B cell (primary cell): ENCODE data around the gene LIN52. TPM values are rescaled to one million over a fixed set of nuclear protein-coding genes. Genes with fewer than 3 reads are reported as not detected.

Experiments used
- ATAC-seq: fragments of 200-7000 bp; cut with Tn5 transposase; one replicate; pipeline ENCODE4 v1.10.0; 2021; ENCODE audit warnings: low read depth, mild to moderate bottlenecking, moderate number of reproducible peaks, moderate library complexity
- CTCF ChIA-PET: fragments of 350-600 bp; sonication (Branson Sonifier 250); formaldehyde crosslinking; loops from one replicate; lab custom pipeline; 2021; ENCODE audit warnings: antibody characterized with exemption, inconsistent platforms; lab: Charles Lee
- POLR2A ChIA-PET: fragments of 350-600 bp; sonication (Branson Sonifier 250); formaldehyde crosslinking; loops from one replicate; lab custom pipeline; 2021; ENCODE audit warnings: antibody characterized with exemption; lab: Charles Lee
- DNase-seq: peaks from one replicate; pipeline ENCODE4 v3.0.0; 2013
- H2AFZ ChIP-seq: 2 replicates; pipeline ENCODE4 v1.6.1; 2012; ENCODE audit warnings: mild to moderate bottlenecking, low read depth, low read length; ENCODE audit not compliant: insufficient read depth, poor library complexity, severe bottlenecking
- H3K27ac ChIP-seq, 2 donors: 1 replicate in 1 of 2; 2 replicates in 1 of 2; pipeline ENCODE4 v1.5.1; 2012 to 2013; ENCODE audit warnings: low read length in 2 of 2, mild to moderate bottlenecking in 2 of 2, moderate library complexity in 1 of 2
- H3K27me3 ChIP-seq, 4 experiments: fragments of 200-600 bp in 1 of 4; sonication (generic) in 1 of 4; replicated peaks in 1 of 4; 1 replicate in 2 of 4; 2 replicates in 2 of 4; pipeline versions ENCODE4 v1.6.1 to v1.7.0; 2013 to 2016; ENCODE audit warnings: low read length in 3 of 4, mild to moderate bottlenecking in 2 of 4, mixed read lengths in 1 of 4, moderate library complexity in 1 of 4; ENCODE audit not compliant: insufficient read depth in 4 of 4, control insufficient read depth in 3 of 4; ENCODE audit errors: control extremely low read depth in 1 of 4
- H3K36me3 ChIP-seq, 2 experiments: replicated peaks in 1 of 2; 1 replicate in 1 of 2; 2 replicates in 1 of 2; pipeline versions ENCODE4 v1.6.1 to v1.7.1; 2013; ENCODE audit warnings: low read length in 1 of 2; ENCODE audit not compliant: insufficient read depth in 2 of 2, control insufficient read depth in 1 of 2; ENCODE audit errors: control extremely low read depth in 1 of 2, extremely low read depth in 1 of 2
- H3K4me1 ChIP-seq, 2 donors: fragments of 200-600 bp in 1 of 2; sonication (generic) in 1 of 2; 1 replicate in 1 of 2; 2 replicates in 1 of 2; pipeline versions ENCODE4 v1.5.1 to v1.6.1; 2013 to 2017; ENCODE audit warnings: low read length in 2 of 2; ENCODE audit not compliant: control insufficient read depth in 2 of 2, insufficient read depth in 2 of 2
- H3K4me2 ChIP-seq: replicated peaks from 2 replicates; pipeline ENCODE3; 2012; ENCODE audit warnings: mild to moderate bottlenecking, low read depth, low read length; ENCODE audit not compliant: poor library complexity, severe bottlenecking
- H3K4me3 ChIP-seq, 5 experiments: fragments of 200-600 bp in 1 of 5; sonication (generic) in 1 of 5; 1 replicate in 3 of 5; 2 replicates in 2 of 5; pipeline versions ENCODE4 v1.5.1 to v1.7.0; 2011 to 2016; ENCODE audit warnings: low read length in 4 of 5, mild to moderate bottlenecking in 4 of 5, low read depth in 2 of 5, control low read depth in 1 of 5, moderate library complexity in 1 of 5; ENCODE audit not compliant: insufficient read depth in 1 of 5; ENCODE audit errors: control extremely low read depth in 1 of 5, extremely low read depth in 1 of 5
- H3K79me2 ChIP-seq: fragments of 200-600 bp; sonication (generic); one replicate; pipeline ENCODE4 v1.6.0; 2016; ENCODE audit warnings: low read length; ENCODE audit not compliant: control insufficient read depth, insufficient read depth
- H3K9ac ChIP-seq: fragments of 200-600 bp; sonication (generic); 2 replicates; pipeline ENCODE4 v1.6.1; 2017; ENCODE audit warnings: mild to moderate bottlenecking, low read length, moderate library complexity
- H3K9me3 ChIP-seq, 3 donors: one replicate each; pipeline versions ENCODE4 v1.6.1 to v1.7.1; 2013; ENCODE audit warnings: low read length in 2 of 3; ENCODE audit not compliant: control insufficient read depth in 2 of 3, insufficient read depth in 1 of 3; ENCODE audit errors: control extremely low read depth in 1 of 3
- H4K20me1 ChIP-seq: 2 replicates; pipeline ENCODE4 v1.6.0; 2012; ENCODE audit warnings: mild to moderate bottlenecking, low read length; ENCODE audit not compliant: insufficient read depth, control insufficient read depth, poor library complexity, severe bottlenecking
- H3K27ac Mint-ChIP-seq: one replicate; pipeline ENCODE4 v1.8.0; 2021; ENCODE audit warnings: mixed read lengths
- H3K27me3 Mint-ChIP-seq: one replicate; pipeline ENCODE4 v1.8.0; 2021; ENCODE audit warnings: mixed read lengths
- H3K4me1 Mint-ChIP-seq: one replicate; pipeline ENCODE4 v1.8.0; 2021; ENCODE audit warnings: mixed read lengths
- H3K4me3 Mint-ChIP-seq: one replicate; pipeline ENCODE4 v1.8.0; 2021; ENCODE audit warnings: mixed read lengths
- H3K9me3 Mint-ChIP-seq: one replicate; pipeline ENCODE4 v1.8.0; 2022; ENCODE audit warnings: mixed read lengths; ENCODE audit not compliant: insufficient read depth
- EZH2 ChIP-seq: IDR thresholded peaks from 2 replicates; pipeline ENCODE4 v1.6.1; 2012; ENCODE audit warnings: borderline replicate concordance, low read depth, mild to moderate bottlenecking, moderate library complexity, low read length; ENCODE audit not compliant: insufficient read depth, poor library complexity, severe bottlenecking
- WGBS: methylation state at CpG from one replicate; pipeline ENCODE4 v1.1.5; 2013; ENCODE audit warnings: missing lambda C conversion rate; ENCODE audit not compliant: insufficient coverage; 5-methylcytosine and 5-hydroxymethylcytosine counted together
- intact Hi-C: fragments of 100-400 bp; cut with micrococcal nuclease; formaldehyde crosslinking; loops from one replicate; pipeline ENCODE4 v1.10.0; 2022
- polyA plus RNA-seq: library from polyadenylated mRNA; depleted of rRNA; stranded (reverse); fragments of >200 nt; gene quantifications from 2 replicates; pipeline ENCODE4 v1.2.3, GENCODE V29; 2012
- total RNA-seq, 2 donors: library from RNA; stranded (reverse); fragments of 120-200 nt in 1 of 2; gene quantifications; 1 replicate in 1 of 2; 2 replicates in 1 of 2; pipeline versions ENCODE4 v1.2.3 to v1.2.4, GENCODE V29; 2013 to 2022
- TF ChIP-seq, protein P1 (sequence below): fragments of 200-600 bp; IDR thresholded peaks from one replicate; pipeline ENCODE4 v1.8.0; 2022; ENCODE audit warnings: antibody characterized with exemption, mild to moderate bottlenecking

The LIN52 gene
- total and polyA plus RNA-seq, 2 donors (not counting 1 experiment from before 2014, with no cell fraction given) = 3.9 to 13.1 TPM

DNA sequence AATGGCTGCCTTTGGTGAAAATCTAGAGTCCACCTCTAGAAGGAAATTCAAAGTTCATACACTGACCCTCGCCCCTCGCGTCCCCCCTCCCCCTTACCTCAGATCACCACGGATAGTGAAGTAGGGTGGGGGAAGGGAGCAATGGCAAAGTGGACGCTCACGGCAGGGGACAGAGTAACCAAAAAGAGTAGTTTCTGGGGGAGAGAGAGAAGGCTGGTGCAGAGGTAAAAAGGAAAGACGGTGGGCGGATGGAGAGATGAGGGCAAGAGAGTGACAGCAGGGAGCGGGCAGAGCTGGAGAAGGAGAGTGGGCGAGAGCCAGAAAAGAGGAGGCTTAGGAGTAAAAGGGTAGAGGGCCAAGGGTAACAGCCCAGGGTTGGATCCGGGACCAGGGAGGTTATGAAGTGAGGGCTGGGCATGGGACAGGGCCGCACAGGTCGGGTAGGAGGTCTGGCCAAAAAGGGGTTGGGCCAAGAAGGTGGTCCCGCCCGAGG lies 926 bp upstream of the LIN52 start:
- Histone ChIP-seq H3K9me3 (no peaks in the 10 kb centered on the region), H3K27me3 (no peaks in the 10 kb centered on the region), H3K79me2 (peaks cover 48% of the 10 kb centered on the region), H3K9ac (peak overlapping the region; percentile 79), H3K36me3 (no peaks in the 10 kb centered on the region), H4K20me1 (no peaks in the 10 kb centered on the region), H3K27ac (peak overlapping the region in 1 of 2 donors; percentile 69), H3K4me2 (peak overlapping the region; percentile 93), H3K4me3 (peak overlapping the region; percentile 74 to 77 (median 76)), H2AFZ (peak overlapping the region; percentile 97), H3K4me1 (peaks cover 23 to 24% of the 10 kb centered on the region in 2 donors)
- CTCF ChIA-PET = no interaction called here
- 1% methylated on average over 10 of the region's 15 CpGs for WGBS
- no peaks in the 10 kb centered on the region for H3K27me3 Mint-ChIP-seq
- H3K27ac Mint-ChIP-seq = peak overlapping the region; percentile 88
- H3K4me3 Mint-ChIP-seq = peak overlapping the region; percentile 95
- H3K4me1 Mint-ChIP-seq = peaks cover 32% of the 10 kb centered on the region
- TF ChIP-seq EZH2 = no peak
- TF ChIP-seq, protein P1, sequence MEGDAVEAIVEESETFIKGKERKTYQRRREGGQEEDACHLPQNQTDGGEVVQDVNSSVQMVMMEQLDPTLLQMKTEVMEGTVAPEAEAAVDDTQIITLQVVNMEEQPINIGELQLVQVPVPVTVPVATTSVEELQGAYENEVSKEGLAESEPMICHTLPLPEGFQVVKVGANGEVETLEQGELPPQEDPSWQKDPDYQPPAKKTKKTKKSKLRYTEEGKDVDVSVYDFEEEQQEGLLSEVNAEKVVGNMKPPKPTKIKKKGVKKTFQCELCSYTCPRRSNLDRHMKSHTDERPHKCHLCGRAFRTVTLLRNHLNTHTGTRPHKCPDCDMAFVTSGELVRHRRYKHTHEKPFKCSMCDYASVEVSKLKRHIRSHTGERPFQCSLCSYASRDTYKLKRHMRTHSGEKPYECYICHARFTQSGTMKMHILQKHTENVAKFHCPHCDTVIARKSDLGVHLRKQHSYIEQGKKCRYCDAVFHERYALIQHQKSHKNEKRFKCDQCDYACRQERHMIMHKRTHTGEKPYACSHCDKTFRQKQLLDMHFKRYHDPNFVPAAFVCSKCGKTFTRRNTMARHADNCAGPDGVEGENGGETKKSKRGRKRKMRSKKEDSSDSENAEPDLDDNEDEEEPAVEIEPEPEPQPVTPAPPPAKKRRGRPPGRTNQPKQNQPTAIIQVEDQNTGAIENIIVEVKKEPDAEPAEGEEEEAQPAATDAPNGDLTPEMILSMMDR = no peak
- POLR2A ChIA-PET = interaction anchor here (0.5 kb wide), 1 partner anchor 14 kb away, joined by 3 read pairs; no protein-coding TSS in a partner anchor
- no peak for DNase-seq
- intact Hi-C loops = loop anchor here (1.0 to 2.0 kb wide), 3 partner anchors 65 to 679 kb away; partner anchors contain the start of genes BBOF1, COQ6, ENTPD5 and FAM161B
- ATAC-seq = no peak
- no peaks in the 10 kb centered on the region for H3K9me3 Mint-ChIP-seq

DNA sequence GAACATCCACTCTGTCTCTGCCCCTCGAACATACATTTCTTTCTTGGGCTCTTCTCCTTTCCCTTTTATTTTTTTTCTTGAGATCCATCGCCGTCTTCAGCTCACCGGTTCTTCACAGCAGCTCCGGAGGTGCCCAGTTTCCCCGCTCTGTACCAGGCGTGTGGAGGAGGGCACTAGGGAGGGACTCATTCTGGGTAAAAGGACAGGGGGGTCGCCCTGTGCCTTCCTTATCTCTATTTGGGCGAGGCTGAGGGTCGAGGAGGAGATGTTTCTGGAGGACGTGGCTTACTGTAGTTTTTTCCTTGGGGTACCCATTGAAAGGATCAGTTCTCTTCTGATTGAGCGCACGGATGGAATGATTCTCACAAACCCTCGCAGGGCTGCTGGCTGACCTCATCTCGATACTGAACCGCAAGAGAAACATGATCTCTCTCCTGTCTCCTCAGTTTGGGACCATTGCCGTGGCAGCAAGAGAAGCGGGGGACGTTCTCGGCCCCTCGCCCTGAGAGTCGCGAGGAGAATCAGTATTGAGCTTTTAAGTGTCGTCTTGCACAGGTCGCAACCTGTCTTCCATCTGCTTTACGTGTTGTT lies 386 bp downstream of the LIN52 start:
- POLR2A ChIA-PET = interaction anchor here (1.3 kb wide), 1 partner anchor 1027 kb away, joined by 3 read pairs; the partner anchor contains the start of gene RBM25
- no peaks in the 10 kb centered on the region for H3K27me3 Mint-ChIP-seq
- H3K27ac ChIP-seq = peak overlapping the region; percentile 34 to 79
- H3K36me3 ChIP-seq = no peaks in the 10 kb centered on the region
- WGBS = under 1% methylated on average over 21 of the region's 26 CpGs
- no peaks in the 10 kb centered on the region for H3K9me3 Mint-ChIP-seq
- H3K4me1 ChIP-seq = peaks cover 23 to 24% of the 10 kb centered on the region in 2 donors
- no peak for DNase-seq
- no peak for TF ChIP-seq EZH2
- TF ChIP-seq, protein P1 = no peak
- no peaks in the 10 kb centered on the region for H4K20me1 ChIP-seq
- peak overlapping the region; percentile 93 for H2AFZ ChIP-seq
- peak overlapping the region; percentile 88 for H3K27ac Mint-ChIP-seq
- no peak for ATAC-seq
- H3K27me3 ChIP-seq = no peaks in the 10 kb centered on the region
- H3K4me3 ChIP-seq = peak overlapping the region; percentile 73 to 79 (median 76)
- intact Hi-C loops = loop anchor here (2.0 to 5.0 kb wide), 2 partner anchors 233 to 678 kb away; partner anchors contain the start of genes PTGR2 and YLPM1
- H3K79me2 ChIP-seq = peaks cover 56% of the 10 kb centered on the region
- peak overlapping the region; percentile 86 for H3K4me2 ChIP-seq
- H3K9ac ChIP-seq = peak overlapping the region; percentile 76
- H3K4me3 Mint-ChIP-seq = peak overlapping the region; percentile 95
- CTCF ChIA-PET = interaction anchor here (0.5 to 0.7 kb wide), 3 partner anchors 56 to 391 kb away, joined by 3 to 4 read pairs (median 3); no protein-coding TSS in a partner anchor
- H3K9me3 ChIP-seq = no peaks in the 10 kb centered on the region
- peaks cover 35% of the 10 kb centered on the region for H3K4me1 Mint-ChIP-seq
